Stimulated activated naive CD4-positive, alpha-beta T cell (primary cell): ENCODE measurements around the gene HHIP.

Source experiments
- DNase-seq, 6 experiments: peaks; one replicate each; lab custom pipeline; 2025; lab: John Stamatoyannopoulos, UW

HHIP gene

GRCh38 chr4:144709793-144710525 is 64.0 kb downstream of the HHIP start:
- no peak for DNase-seq

DNA sequence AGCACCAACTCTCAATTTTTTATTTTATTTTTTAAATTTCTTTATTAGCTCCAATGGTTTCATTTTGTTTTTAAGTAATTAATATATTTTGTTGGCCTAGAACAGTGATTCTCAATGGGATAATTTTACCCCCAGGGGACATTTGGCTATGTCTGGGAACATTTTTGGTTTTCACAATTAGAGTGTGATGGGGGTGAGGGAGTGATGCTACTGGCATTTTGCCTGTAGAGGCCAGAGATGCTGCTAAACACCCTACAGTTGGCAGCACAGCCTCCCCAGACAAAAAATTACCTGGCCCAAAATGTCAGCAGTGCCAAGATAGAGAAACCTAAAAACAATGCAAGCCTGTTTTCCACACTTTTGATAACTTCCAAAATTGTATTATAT is 64.6 kb downstream of the HHIP start:
- no peak for DNase-seq

DNA sequence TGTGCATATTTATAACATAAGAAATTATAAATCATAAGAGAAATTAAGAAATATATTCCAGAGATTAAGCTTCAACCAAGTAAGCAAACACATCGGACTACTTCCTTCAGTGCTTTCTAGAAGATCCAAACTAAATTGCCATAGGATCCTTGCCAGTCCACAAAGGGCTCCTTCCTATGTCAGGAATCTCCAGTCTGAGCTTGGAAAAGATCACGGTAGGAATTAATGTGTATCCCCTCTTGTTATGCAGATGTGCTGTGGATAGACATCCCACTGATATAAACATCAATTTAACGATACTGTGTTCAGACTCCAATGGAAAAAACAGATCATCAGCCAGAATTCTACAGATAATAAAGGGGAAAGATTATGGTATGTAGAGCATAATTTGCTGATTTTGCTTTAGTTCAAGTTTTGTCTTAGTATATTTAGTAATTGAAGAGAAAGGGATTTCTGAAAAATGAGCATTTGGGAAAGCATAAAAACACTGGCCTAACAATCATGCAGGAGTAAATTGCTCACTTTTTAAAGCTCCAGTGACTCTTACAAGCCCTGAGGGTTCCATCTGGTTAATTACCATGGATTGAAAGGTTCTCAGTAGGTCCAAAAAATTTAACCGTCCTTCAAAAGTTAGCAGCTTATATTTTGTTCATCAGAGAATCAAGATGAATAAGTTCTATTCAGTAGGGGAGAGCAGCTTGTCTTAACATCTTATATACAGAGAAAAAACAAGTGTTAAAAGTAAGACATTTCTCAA is 65.9 kb downstream of the HHIP start:
- DNase-seq: no peak

DNA sequence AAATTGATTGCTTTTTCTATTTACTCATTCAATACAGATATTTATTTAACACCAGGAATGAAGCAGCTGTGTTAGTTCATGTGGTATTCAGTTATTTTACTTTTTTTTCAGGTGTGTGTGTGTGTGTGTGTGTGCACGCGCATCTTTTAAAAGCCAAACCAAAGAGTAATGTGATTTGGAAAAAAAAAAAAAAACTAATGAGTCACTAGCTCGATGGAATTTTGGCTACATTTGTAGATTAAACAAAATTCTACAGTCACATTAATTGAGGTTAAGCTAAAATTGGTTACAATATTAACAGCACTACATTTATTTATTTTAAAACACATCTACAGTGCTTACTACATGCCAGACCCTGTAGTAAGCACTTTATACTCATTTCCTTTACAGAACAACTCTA is 66.8 kb downstream of the HHIP start:
- no peak for DNase-seq

DNA sequence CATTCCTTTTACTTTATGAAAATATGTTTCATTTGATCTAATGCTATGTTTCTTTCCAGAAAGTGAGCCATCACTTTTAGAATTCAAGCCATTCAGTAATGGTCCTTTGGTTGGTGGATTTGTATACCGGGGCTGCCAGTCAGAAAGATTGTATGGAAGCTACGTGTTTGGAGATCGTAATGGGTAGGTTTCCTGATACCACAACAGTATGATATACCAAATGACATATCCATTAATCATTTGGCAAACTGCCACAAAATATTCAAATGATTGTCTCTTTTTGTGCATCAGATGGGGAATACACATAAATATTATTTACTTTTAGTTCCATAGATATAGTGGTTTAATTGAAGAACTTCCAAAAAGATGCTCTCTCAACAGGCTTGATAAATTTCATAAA is 68.2 kb downstream of the HHIP start:
- no peak for DNase-seq

DNA sequence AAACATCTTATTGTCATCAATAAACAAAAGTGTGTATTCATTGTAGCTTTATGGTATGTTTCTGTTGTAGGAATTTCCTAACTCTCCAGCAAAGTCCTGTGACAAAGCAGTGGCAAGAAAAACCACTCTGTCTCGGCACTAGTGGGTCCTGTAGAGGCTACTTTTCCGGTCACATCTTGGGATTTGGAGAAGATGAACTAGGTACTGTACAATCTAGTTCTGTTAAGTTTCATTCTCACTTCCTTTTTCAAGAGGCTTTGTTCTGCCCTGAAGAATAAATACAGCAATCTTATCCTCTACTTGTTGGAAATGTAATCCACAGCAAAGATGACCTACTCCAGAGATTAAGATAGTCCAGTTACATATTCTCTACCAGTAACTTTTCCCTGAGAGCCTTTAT is 69.3 kb downstream of the HHIP start:
- no peak for DNase-seq

- no peak for DNase-seq
Observed at GRCh38 chr4:144716778-144717177, 70.8 kb downstream of the HHIP start.

GRCh38 chr4:144718958-144719512 is 73.1 kb downstream of the HHIP start:
- DNase-seq: no peak

DNA sequence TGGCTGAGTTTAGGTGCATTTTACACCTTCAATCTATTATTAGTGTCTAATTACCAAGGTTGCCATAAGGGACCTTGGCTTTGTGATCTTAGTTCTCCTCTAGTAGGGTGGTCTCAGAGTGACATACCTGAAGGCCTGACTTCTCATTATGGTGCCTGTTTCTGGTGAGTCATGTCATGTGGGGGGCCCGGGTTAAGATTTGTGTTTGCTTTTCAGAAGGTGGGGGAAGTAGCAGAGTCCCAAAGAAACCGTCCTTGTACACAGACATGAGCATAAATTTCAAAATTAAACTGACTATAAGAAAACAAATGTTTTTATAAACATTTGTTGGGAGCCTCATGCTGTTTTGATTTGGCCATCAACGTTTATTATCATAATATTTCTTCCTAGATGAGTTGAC is 74.5 kb downstream of the HHIP start:
- DNase-seq: no peak

- DNase-seq: no peak
Observed at GRCh38 chr4:144721994-144722393, 76.0 kb downstream of the HHIP start.

DNA sequence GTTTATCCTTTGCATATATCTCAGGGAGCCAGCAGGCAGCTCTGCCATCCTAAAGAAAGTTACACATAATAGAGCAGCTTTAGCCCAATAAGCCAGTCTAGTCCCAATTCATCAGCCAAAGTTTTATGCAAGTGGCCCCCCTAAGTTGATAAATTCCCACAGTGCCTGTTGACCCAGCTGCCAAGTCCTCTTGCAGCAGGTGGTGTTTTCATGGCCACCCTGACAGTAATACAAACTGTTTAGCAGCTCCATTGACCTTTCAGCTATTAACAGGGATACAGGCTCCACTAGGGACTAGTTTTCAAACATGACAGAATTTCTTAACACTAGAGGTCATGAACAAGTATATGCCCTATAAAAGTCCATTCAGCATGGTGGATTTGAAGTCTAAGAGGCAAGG is 77.5 kb downstream of the HHIP start:
- no peak for DNase-seq

GRCh38 chr4:144729175-144729574 is 83.2 kb downstream of the HHIP start:
- DNase-seq: no peak

GRCh38 chr4:144732584-144733428 is 86.8 kb downstream of the HHIP start:
- no peak for DNase-seq

- DNase-seq: no peak
Observed at GRCh38 chr4:144733566-144733965, 87.6 kb downstream of the HHIP start.

DNA sequence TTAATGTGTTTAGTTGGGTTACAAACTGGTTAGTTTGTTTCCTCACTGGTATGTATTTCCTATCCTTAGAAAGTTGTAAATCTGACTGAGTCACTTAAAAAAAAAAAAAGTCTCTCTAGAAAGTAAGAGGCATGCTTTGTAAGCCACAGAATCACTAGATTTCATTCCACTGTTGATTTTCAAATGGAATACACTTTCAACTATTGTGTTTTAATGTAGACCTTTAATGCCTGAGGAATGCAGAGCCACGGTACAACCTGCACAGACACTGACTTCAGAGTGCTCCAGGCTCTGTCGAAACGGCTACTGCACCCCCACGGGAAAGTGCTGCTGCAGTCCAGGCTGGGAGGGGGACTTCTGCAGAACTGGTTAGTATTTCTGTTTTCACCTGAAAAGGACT is 88.6 kb downstream of the HHIP start:
- DNase-seq: no peak

DNA sequence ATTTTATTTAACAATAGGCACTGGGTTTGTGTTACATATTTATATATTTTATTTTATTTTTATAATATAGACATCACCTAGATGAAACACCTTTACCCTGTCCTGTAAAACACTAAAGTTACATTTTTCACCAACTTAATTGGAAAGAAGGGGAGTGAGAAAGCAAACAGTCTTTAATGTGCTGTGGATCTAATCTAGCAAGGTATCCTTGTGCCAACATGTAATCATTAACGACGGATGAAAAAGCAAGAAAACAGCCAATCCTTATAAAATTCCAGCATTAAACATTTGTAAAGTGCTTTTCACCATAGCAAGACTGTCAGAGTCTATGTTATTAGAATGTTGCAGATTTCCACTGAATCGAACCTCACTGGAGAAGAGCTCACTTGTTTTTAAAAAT is 92.7 kb downstream of the HHIP start:
- no peak for DNase-seq

GRCh38 chr4:144739511-144740033 is 93.6 kb downstream of the HHIP start:
- no peak for DNase-seq

- no peak for DNase-seq
Observed at GRCh38 chr4:144740316-144740715, 94.4 kb downstream of the HHIP start.

DNA sequence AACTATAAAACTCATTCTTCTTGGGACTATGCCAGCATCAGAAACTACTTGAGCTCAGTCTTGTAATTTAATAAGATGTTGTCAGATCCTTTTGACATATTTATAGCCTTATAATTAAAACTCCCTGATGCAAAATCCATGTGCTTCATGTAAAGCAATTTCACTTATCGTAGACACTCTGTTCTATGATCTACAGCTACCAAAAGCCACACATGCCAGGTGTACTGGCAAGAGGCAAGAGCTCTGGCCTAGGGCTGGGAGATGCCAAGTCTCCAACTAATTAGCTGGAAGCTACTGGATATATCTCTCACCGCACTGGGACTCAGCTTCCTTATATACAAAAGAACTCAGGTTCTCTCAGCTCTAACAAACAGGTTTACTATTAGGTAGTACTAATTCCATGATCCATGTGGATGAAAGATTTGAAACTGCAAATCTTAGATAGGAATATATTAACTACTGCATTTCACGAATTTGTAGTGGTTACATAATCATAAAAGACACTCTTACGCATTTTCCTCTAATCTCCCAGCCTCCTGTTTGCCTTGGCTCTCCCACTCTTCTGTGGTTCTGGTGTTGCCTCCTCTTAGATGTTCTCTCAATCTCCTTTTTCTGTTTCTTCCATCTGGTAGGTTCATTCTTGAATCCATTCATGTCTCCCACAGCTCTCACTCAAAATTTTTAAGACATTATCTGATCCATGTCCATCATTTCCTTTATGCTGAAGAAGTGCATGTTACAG is 103.0 kb downstream of the HHIP start:
- no peak for DNase-seq

DNA sequence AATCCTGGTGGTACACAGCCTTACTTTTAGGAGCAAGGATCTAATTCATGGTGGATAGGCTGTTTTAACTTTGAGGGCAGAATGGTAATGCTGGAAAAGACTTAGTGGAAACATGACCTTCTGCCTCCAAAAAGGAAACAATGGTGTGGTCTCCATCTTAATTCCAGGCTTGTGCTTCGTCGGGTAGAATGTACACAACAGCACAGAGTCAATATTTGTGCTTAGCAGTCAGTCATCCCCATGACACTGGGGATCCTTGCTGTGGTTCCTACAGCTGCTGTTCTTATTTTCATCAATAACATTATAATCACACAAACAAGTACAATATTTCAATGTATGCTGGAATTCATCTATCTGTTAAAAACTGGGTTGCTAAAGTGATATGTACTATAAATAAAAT is 104.4 kb downstream of the HHIP start:
- DNase-seq: no peak

GRCh38 chr4:144754562-144755410 is 108.8 kb downstream of the HHIP start:
- no peak for DNase-seq
